Left lobe of liver (tissue), 2 donors: Measurements from ENCODE around the gene THEM4. TPM values are rescaled to one million over a fixed set of nuclear protein-coding genes. Genes with fewer than 3 reads are reported as not detected.
A peak's percentile ranks its signal among the peaks of the same experiment; 100 is the strongest.
"Not testable (repeated sequence)": the region's sequence is repeated elsewhere in the genome, so short reads cannot be mapped to it uniquely, and the experiment has no call there.

Experiments
- ATAC-seq: fragments of 200-7000 bp; cut with Tn5 transposase; one replicate; pipeline ENCODE4 v1.9.1; 2020; ENCODE audit warnings: mild to moderate bottlenecking, moderate library complexity
- DNase-seq: peaks from one replicate; pipeline ENCODE4 v3.0.0-alpha.2; 2020; ENCODE audit warnings: low spot score
- total RNA-seq: library from RNA; stranded (reverse); gene quantifications from one replicate; pipeline ENCODE4 v1.2.1, GENCODE V29; 2021
- donor health status: DM: no; HTN: no; CAD: no; lungs with moderate emphysema.
- donor health status: DM: no; HTN: yes; CAD: no.

THEM4 gene
- total RNA-seq, 1 donor from 2014 or later = 9.3 TPM

- DNase-seq = no peak
These were observed 25.8 kb upstream of the THEM4 start for GRCh38 chr1:151935154-151935553.

GRCh38 chr1:151934048-151934493 lies 24.8 kb upstream of the THEM4 start:
- peak; percentile 97 for ATAC-seq
- DNase-seq = no peak

More at GRCh38 chr1:151935154-151935553, 25.8 kb upstream of the THEM4 start:
- ATAC-seq = no peak

- ATAC-seq (no peak), DNase-seq (no peak)
These were observed 15.6 kb upstream of the THEM4 start for GRCh38 chr1:151924691-151925587.

DNA sequence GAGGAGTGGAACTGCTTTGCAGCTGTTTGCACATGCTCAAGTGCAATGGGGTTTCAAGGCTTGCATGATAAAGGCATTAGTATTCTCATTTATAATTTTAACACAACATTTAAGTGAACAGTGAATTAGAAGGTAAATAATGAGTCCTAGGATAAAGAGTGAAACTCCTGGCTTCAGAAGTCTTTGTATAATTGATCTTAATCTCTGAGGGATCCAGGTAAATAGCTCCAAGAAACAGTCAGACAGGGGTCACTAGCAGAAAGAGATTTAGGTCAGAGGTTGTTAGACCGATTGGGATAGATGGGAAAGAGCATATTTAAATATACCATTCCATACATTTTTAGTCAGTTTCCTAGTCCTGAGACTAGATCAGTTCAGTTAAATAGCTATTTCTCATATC lies 14.1 kb upstream of the THEM4 start:
- ATAC-seq (no peak), DNase-seq (no peak)

GRCh38 chr1:151920149-151920548 lies 10.8 kb upstream of the THEM4 start:
- DNase-seq = no peak
- no peak for ATAC-seq

- ATAC-seq = peak; percentile 64
- no peak for DNase-seq
These were observed 9.7 kb upstream of the THEM4 start for GRCh38 chr1:151918819-151919610.

- no peak for ATAC-seq
These were observed 8.8 kb upstream of the THEM4 start for GRCh38 chr1:151918156-151918555.

DNA sequence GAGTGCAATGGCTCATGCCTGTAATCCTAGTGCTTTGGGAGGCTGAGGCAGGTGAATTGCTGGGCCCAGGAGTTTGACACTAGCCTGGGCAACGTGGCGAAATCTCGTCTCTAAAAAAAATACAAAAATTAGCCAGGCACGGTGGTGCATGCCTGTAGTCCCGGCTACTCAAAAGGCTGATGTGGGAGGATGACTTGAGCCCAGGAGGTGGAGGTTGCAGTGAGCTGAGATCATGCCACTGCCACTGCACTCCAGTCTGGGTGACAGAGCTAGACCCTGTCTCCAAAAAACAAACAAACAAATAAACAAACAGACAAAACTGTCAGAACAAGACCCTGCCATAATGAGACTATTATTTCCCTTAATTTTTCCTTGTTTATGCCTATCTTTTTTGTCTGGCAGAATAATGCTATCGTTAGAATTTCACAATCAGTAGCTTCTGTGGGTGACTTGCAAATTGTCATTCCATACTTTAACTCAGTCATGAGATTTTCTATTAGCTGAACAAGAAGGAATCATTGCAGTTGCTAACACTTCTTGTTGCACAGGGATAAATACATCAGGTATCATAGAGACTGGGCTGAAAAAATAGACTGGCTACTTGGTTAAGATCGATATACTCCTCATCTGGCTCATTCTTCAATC lies 7.5 kb upstream of the THEM4 start:
- ATAC-seq (no peak), DNase-seq (no peak)

More at GRCh38 chr1:151918156-151918555, 8.8 kb upstream of the THEM4 start:
- no peak for DNase-seq

GRCh38 chr1:151915061-151915686 lies 5.9 kb upstream of the THEM4 start:
- DNase-seq (no peak), ATAC-seq (no peak)

DNA sequence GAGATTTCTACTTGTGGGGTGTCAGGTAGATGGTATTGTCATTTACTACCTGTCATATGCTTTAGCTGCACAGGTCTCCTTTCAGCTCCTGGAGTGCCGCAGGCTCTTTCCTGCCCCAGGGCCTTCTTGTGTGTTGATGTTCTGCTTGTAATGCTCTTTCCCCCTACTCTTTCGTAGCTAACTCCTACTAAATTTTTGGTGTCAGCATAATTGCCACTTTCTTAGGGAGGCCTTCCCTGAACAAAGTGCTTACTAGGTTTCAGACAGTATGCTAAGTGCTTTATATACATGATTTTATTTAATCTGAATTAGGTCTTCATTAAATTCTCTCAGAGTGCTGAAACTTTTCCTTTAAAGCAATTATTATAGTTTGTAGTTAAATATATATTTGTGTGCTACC lies 4.8 kb upstream of the THEM4 start:
- no peak for DNase-seq
- no peak for ATAC-seq

GRCh38 chr1:151912973-151913372 lies 3.7 kb upstream of the THEM4 start:
- no peak for DNase-seq
- ATAC-seq = no peak

- DNase-seq (no peak), ATAC-seq (no peak)
These were observed 1.1 kb downstream of the THEM4 start for GRCh38 chr1:151908228-151908691.

DNA sequence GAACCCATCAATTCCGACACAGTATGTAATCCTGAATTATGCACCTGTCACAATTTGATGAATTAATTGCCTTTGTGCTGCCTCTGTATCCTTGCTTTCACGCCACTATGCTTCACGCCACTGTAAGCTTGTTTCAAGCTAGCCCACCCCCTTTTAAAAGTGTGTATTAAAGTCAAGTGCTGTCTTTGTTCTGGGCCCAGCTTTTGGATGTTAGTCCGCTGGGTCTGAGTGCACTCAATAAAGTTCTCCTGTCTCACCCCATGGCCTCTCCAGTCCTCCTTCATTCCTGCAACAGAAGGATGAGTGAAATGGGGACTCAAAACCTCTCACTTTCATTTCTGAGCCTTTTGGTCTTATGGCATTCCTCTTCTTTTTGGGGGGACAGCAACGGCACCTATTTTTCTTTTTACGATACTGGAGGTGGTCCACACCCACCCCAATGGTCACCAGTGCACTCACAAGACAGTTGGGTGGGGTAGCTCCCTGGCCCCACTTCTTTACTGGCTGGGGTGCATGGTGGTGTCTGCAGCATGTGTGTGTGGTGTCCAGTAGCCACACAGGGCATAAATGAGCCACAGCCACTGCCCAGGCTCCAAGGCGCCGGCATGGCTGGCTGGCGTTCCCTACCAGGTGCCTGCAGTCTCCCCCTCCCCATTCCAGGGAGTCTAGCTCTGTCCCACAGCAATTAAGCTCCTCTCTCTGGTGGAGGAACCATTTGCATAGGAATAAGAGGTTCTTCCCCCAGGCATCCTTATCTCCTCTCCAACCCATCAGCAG lies 1.8 kb downstream of the THEM4 start:
- ATAC-seq = no peak
- no peak for DNase-seq

DNA sequence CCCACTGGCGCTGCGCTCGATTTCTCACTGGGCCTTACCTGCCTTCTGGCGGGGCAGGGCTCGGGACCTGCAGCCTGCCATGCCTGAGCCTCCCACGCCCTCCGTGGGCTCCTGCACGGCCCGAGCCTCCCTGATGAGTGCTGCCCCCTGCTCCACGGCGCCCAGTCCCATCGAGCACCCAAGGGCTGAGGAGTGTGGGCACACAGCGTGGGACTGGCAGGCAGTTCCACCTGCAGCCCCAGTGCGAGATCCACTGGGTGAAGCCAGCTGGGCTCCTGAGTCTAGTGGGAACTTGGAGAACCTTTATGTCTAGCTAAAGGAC lies 3.0 kb downstream of the THEM4 start:
- ATAC-seq, DNase-seq: not testable (repeated sequence)

- not testable (repeated sequence) for ATAC-seq, DNase-seq
These were observed 3.6 kb downstream of the THEM4 start for GRCh38 chr1:151905443-151906323.

- ATAC-seq = no peak
- no peak for DNase-seq
These were observed 4.3 kb downstream of the THEM4 start for GRCh38 chr1:151905070-151905442.

- ATAC-seq = no peak
- DNase-seq = no peak
These were observed 6.5 kb downstream of the THEM4 start for GRCh38 chr1:151902858-151903257.

- not testable (repeated sequence) for ATAC-seq, DNase-seq
These were observed 8.5 kb downstream of the THEM4 start for GRCh38 chr1:151900804-151901203.

DNA sequence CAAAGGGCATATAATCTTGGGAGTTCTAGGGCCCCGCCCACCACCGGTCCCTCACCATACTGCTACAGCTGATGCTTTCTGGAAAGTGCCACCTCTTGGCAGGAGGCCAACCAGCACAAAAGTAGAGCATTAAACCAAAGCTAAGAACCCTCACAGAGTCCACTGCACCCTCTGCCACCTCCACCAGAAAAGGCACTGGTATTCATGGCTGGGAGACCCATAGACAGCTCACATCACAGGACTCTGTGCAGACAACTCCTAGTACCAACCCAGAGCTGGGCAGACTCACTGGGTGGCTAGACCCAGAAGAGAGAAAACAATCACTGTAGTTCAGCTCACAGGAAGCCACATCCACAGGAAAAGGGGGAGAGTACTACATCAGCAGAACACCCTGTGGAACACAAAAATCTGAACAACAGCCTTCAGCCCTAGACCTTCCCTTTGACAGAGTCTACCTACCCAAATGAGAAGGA lies 10.8 kb downstream of the THEM4 start:
- ATAC-seq (no peak), DNase-seq (no peak)
